Breast epithelium (tissue), 3 donors: ENCODE results near the gene SPOP.

Source experiments
- POLR2A ChIP-seq: fragments of 450-650 bp; IDR thresholded peaks from one replicate; pipeline ENCODE4 v1.6.1; 2016; ENCODE audit warnings: antibody characterized with exemption, mild to moderate bottlenecking, moderate library complexity
- POLR2AphosphoS5 ChIP-seq, 3 donors: sonication (generic); formaldehyde crosslinking; IDR thresholded peaks; one replicate each; pipeline ENCODE4 v1.6.1; 2017; ENCODE audit warnings: antibody characterized with exemption in 3 of 3
- TF ChIP-seq, protein P1 (sequence below), 3 donors: fragments of 450-650 bp; IDR thresholded peaks; one replicate each; pipeline ENCODE4 v1.5.1; 2016 to 2017; ENCODE audit warnings: antibody characterized with exemption in 3 of 3, mild to moderate bottlenecking in 3 of 3, moderate library complexity in 3 of 3

- TF ChIP-seq, protein P1, sequence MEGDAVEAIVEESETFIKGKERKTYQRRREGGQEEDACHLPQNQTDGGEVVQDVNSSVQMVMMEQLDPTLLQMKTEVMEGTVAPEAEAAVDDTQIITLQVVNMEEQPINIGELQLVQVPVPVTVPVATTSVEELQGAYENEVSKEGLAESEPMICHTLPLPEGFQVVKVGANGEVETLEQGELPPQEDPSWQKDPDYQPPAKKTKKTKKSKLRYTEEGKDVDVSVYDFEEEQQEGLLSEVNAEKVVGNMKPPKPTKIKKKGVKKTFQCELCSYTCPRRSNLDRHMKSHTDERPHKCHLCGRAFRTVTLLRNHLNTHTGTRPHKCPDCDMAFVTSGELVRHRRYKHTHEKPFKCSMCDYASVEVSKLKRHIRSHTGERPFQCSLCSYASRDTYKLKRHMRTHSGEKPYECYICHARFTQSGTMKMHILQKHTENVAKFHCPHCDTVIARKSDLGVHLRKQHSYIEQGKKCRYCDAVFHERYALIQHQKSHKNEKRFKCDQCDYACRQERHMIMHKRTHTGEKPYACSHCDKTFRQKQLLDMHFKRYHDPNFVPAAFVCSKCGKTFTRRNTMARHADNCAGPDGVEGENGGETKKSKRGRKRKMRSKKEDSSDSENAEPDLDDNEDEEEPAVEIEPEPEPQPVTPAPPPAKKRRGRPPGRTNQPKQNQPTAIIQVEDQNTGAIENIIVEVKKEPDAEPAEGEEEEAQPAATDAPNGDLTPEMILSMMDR (IDR thresholded peaks at IDR 0.05) = no peak
- TF ChIP-seq POLR2A (no peak), POLR2AphosphoS5 (IDR thresholded peaks at IDR 0.05) (no peak)
Measured at GRCh38 chr17:49598918-49599317, 79.0 kb downstream of the SPOP start.
